Gastroesophageal sphincter (tissue), 3 donors: ENCODE results near the gene RGS10.
A peak's percentile ranks its signal among the peaks of the same experiment; 100 is the strongest.

Experiments used
- POLR2AphosphoS5 ChIP-seq: sonication (generic); formaldehyde crosslinking; IDR thresholded peaks from one replicate; pipeline ENCODE4 v1.6.1; 2017; ENCODE audit warnings: antibody characterized with exemption
- TF ChIP-seq, protein P1 (sequence below), 4 experiments: fragments of 200-600 bp in 2 of 4; fragments of 450-650 bp in 2 of 4; sonication (generic) in 1 of 4; IDR thresholded peaks; one replicate each; pipeline ENCODE4 v1.5.1; 2017 to 2019; ENCODE audit warnings: antibody characterized with exemption in 4 of 4, mild to moderate bottlenecking in 2 of 4, moderate library complexity in 2 of 4

DNA sequence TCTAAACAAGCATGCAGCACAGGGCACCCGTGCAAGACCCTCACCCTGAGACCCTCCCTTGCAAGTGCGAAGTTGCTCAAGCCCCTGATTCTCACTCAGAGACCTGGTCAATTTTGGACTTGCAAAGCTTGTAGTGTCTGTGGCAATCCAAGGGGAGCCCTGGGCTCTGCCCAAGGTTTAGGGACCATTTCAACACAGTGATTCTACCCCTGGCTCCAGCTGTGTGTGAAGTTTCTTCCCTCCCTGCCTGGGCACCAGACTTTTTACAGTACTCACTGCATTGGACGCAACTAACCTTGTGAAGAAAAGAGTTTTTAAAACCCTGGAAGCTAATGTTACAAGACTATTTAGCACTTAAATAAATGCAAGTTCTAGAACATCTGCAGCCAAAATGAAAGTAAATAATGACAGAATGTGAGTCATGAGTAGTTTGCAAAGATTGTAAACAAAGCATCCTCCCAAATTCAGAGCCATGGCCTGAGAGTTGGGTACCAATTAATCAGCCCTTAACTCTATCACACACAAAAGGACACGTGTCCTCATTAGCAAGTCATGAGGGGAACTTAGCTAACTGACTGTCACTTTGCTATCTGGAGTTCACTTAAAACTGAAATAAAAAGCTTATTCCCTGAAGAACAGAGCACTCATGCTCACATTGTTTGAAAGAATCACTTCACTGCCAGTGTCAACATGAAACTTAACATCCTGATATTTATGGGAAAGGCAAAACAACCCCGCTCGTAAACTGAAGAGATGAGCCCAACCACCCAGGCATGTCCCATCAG lies 48.1 kb downstream of the RGS10 start:
- TF ChIP-seq, protein P1, sequence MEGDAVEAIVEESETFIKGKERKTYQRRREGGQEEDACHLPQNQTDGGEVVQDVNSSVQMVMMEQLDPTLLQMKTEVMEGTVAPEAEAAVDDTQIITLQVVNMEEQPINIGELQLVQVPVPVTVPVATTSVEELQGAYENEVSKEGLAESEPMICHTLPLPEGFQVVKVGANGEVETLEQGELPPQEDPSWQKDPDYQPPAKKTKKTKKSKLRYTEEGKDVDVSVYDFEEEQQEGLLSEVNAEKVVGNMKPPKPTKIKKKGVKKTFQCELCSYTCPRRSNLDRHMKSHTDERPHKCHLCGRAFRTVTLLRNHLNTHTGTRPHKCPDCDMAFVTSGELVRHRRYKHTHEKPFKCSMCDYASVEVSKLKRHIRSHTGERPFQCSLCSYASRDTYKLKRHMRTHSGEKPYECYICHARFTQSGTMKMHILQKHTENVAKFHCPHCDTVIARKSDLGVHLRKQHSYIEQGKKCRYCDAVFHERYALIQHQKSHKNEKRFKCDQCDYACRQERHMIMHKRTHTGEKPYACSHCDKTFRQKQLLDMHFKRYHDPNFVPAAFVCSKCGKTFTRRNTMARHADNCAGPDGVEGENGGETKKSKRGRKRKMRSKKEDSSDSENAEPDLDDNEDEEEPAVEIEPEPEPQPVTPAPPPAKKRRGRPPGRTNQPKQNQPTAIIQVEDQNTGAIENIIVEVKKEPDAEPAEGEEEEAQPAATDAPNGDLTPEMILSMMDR (IDR thresholded peaks at IDR 0.05): no peak
- TF ChIP-seq POLR2AphosphoS5: peak; percentile 32
